Activated naive CD4-positive, alpha-beta T cell (primary cell): ENCODE results near the gene MYOG.

Source experiments
- DNase-seq, 4 experiments: peaks; one replicate each; lab custom pipeline; 2025; lab: John Stamatoyannopoulos, UW

The MYOG gene

DNA sequence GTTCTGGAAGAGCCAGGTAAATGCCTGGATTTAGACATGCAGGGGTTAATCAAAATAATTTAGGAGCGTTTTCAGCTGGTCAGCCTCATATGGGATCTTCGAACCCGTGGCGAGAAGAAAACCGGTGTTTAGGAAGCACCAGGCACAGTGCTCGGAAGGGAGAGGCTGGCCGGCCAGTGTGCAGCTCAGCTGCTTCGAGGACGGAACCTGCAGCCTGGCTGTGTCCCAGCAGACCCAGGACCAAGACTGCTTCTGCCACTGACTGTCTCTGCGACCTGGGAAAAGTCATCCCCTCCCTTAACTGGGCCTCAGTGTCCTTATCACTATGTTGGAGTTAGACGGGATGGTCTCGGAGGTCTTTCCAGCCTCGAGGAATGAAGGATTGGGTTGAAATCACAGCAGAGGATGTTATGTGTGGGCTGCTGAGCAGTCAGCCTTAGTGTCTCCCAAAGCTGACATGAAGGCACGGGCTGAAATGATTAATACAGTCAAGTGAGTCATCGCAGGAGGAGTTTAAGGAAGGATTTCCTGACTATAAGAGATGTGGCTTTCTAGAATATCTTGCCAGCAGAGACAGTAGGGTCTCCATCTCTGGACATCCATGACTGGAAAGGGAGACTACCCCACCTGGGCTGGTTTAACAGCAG, 38.7 kb downstream of the MYOG start:
- no peak for DNase-seq

- DNase-seq: no peak
These were observed 39.8 kb downstream of the MYOG start for GRCh38 chr1:203045821-203046594.

GRCh38 chr1:203045336-203045735, 40.5 kb downstream of the MYOG start:
- DNase-seq: no peak

DNA sequence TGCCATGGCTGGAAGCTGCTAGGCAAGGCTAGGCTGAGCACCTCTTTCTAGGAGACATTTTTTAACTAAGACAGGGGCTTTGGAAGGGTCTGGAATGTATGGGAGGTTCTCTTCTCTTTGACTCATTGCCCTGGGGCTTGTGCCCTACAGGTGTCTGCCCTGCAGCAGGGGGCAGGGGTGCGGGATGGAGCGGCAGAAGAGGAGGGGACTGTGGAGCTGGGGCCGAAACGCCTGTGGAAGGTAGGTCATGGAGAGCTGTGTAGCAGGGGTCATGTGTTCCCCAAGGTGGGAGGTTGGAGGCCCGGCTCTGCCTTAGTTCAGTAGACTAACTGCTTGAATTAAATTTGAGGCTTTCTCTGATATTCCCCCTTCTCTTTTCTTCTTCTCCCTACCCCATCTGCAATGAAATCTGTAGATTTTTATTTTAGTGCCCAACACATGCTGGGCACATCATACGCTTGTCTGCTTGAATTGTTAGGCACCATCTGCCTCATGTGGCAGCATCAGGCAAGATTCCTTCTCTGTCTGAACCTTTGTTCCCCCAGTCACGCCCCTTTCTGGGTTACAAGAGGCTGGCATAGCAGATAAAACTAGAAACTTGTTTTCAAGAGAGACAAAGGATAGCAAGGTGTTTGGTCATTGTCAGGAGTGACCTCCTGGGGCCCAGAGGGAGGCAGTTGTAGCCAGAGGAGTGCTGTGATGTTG, 41.1 kb downstream of the MYOG start:
- no peak for DNase-seq

DNA sequence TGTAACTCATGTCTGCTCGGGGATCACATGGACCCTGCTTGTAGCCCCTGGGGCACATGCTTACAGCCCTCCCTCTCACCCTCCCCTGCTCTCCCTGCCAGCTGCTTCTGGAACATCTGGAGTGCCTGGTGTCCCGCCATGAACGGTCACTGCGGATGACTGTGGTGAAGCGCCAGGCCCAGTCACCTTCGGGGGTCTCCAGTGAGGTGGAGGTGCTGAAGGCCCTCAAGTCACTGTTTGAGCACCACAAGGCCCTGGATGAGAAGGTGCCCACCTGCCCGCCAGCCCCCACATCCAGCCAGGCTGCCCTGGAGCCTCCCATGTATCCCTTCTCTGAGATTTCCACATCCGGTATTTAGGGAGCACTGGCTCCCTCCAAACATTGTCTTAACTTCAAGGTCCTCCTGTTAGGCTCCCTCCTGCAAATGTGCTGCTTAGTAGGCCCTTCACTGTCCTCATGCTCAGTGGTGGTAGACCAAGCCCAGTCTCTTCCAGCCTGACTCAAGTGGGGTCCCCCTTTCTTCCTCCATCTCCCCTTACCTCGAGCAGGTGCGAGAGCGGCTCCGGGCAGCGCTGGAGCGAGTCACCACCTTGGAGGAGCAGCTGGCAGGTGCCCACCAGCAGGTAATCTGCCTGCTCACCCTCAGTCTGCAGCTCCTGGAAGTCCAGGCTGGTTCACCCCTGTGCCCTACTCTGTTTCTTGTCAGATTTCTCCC, 41.8 kb downstream of the MYOG start:
- DNase-seq: no peak

- no peak for DNase-seq
These were observed 44.4 kb downstream of the MYOG start for GRCh38 chr1:203041351-203041932.

- DNase-seq: no peak
These were observed 45.1 kb downstream of the MYOG start for GRCh38 chr1:203040513-203041275.

DNA sequence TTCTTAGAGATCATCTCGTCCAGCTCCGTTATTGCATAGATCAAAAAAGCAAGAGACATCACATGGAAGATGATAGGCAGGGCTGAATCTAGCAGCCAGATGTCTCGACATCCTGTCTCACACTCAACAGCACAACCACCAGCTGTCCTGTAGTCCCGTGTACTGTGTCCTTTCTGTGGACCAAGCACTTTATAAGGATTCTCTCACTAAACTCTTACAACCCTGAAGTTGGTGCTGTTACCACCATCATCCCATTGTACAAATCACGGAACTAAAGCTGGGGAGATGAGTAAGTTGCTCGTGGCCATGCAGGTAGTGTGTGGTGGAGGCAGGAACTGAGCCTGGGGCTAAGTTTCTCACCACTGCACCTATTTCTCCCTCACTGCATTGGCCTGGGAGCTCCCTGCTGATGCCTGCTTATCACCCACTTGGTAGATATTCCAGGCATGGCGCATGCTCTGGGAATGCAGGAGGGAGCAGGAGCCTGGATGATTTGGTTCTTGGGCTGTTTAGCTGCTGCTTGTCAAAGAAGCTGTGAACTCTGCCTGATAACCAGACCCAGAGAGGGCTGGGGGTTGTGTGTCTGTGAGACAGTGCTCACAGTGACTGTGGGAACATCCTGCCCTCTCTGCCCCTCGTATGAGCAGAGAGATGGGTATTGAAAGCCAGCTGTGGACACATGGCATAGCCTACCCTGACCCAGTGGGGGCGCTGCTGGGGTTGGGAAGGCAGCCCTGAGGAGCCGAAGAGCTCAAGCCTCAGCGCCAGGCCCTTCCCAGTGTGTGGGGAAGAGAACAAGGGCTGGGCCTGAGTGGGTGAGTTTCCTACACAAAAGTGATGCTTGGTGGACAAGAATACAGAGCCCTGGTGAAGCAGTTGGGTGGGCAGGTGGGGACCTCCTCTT, 46.0 kb downstream of the MYOG start:
- DNase-seq: no peak

- DNase-seq: peak; percentile 9 to 61 (median 13)
These were observed 46.8 kb downstream of the MYOG start for GRCh38 chr1:203038891-203039608.

DNA sequence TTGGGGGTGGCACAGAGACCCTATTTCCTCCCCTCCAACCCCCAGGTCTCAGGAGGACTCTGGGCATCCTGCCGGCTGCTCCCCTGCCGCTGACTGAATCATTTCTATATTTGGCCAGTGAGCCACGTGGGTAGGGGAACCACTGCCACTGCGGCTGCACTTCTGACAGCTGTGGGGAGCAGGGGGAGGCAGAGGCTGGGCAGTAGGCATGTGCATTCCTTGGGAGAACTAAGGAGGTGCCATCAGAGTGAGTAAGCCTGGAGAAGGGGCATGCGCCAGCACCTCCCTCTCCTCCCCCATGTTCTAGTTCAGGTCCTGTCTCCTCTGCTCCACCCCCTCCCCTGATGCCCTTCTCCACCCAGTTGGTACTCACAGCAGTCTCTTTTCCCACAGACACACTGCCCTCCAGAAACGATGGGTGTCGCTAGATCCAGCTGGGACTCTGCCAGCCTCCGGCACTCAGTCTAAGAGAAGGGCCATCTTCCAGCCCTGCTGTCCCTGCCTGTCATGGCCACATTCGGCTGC, 47.5 kb downstream of the MYOG start:
- no peak for DNase-seq

DNA sequence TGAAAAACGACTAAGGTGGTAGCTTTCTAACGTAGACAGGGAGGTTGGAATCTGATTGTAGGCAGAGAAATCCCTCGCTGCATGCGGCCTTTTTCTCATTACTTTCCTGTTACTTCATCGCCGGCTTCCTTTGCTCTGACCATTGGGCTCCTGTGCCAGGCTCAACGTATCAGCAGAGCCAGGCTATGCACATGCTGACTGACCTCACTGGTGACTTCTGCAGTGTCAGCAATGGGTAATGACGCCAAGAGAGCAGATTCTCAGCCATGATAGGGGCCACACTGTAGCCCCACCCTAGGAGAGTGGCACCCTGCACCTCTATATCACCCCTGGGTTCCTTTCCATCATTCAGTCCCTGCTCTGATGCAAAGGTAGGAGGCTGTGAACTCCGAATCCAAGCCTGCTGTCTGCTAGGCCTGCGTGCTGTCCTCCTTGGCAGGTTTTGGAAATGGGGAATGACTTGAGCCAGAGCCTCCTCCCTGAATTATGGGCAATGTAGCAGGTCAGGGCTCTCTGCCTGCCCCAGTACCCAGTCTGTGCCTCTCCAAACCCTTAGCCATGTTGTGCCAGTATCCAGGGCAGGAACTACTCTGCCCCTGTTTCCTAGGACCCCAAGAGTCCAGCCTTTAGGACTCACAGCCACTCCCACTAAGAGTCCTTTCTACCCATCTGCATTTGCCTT, 48.2 kb downstream of the MYOG start:
- DNase-seq: no peak

GRCh38 chr1:203036537-203036936, 49.3 kb downstream of the MYOG start:
- no peak for DNase-seq

DNA sequence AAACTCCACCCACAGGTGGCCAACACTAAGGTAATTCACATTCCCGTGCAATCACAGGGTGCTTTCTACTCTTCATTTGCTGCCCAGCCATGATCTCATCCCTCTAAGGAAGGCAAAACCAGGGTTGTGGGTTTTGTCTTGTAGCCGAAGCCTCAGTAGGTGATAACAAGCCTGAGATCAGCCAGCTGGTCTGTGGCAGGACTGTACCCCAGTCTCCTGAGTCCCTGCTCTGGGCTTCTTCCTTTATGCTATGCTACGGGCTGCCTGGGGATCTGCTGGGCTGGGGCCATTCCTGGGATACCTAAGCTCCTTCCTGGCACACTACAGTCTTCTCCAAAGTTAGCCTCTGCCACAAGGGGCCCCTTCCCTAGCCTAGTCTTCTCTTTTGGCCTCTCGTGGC, 49.7 kb downstream of the MYOG start:
- no peak for DNase-seq

DNA sequence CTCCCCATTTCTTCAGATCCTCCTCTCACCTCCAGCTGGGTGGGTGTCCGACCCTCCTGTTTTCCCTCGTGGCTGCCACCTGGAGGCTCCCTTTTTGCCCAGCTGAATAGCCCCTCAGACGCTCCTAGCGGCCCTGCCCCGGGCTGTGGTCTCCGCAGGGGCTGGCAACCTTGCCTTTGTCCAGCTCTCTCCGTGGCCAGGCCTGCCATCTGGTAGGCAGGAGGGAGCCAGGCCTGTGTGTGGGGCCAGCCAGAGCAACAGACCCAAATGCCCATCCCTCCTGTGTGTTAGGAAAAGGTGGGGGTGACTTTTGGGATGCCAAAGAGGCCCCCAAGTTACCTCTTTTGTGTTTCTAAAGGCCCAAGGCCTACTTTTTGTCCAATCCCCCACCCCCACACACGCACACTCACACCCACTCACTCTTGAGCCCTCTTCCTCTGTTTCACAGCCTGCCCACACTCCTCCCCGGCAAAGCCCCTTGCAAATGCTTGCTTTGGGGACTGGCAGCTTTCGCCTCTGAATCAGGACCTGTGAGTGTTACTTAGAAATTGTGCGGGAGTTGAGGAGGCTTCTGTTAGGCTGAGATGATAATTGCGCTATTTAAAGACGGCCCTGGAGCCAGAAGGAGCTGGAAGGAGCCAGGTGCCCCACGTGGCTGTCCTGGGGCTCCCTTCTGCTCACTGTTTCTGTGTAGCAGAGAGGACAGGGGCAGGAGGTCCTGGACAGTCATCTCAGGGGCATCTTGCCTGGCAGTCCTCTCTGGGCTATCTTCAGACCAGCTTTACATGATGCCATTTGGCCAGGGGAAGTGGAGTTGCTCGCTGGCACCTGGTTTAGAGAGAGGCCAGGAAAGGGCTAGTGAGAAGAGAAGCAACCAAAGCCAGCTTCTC, 50.5 kb downstream of the MYOG start:
- DNase-seq: no peak

DNA sequence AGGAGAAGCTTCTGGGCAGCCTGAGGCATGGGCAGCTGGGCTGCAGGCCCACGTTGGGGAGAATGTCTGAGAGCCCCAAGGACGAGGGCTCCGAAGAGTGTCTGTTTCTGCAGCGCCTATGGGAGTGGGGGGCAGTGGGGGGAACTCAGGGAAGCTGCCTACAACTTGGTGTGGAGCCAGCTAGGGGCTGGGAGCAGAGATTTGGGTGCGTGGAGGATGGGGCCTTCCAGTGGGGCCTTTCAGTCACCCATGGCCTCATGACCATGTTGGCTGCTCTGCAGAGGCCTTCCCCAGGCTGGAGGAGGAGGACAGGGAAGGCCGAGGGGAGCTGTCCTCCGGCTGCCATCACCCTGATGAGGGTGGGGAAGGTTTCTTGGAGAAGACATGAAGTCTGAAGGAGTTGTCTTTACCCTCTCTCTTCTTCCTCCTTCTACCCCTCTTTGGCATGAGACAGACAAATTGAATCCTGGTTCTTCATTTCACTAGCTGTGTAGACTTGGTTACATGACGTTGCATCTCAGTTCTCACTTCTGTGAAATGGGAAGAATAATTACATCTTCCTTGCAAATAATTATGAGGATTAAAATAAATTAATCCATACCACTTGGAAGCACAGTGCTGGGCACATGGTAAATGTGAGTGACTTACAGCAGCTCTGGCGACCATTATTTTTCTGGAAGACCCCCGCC, 51.2 kb downstream of the MYOG start:
- no peak for DNase-seq

DNA sequence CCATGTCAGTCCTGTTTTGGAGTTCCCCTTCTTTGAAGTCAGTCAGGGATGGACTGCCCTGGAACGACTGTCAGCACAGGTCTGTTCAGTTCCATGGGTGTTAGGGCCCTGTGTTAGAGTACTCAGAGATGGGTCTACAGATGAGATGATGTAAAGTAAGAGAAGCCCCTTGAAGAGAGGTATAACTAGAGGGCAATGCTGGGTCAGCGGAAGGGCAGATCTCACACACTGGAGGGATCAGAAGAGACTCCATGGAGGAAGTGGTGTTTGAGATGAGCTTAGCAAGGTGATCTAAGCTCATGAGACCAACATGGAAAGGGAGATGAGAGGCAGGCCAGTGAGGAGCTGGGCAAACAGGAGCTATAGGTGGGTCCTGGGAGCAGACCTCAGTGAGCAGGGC, 51.9 kb downstream of the MYOG start:
- no peak for DNase-seq

- no peak for DNase-seq
These were observed 52.5 kb downstream of the MYOG start for GRCh38 chr1:203033287-203033686.
